HG03280 (cell line): ENCODE results near the gene FMNL3.
A peak's percentile ranks its signal among the peaks of the same experiment; 100 is the strongest.
"Not testable (repeated sequence)": the region's sequence is repeated elsewhere in the genome, so short reads cannot be mapped to it uniquely, and the experiment has no call there.

Experiments used
- ATAC-seq: cut with Tn5 transposase; IDR thresholded peaks from one replicate; pipeline ENCODE4 v1.9.1; 2021; ENCODE audit warnings: mild to moderate bottlenecking, moderate library complexity; ENCODE audit not compliant: unreplicated experiment

Gene FMNL3

DNA sequence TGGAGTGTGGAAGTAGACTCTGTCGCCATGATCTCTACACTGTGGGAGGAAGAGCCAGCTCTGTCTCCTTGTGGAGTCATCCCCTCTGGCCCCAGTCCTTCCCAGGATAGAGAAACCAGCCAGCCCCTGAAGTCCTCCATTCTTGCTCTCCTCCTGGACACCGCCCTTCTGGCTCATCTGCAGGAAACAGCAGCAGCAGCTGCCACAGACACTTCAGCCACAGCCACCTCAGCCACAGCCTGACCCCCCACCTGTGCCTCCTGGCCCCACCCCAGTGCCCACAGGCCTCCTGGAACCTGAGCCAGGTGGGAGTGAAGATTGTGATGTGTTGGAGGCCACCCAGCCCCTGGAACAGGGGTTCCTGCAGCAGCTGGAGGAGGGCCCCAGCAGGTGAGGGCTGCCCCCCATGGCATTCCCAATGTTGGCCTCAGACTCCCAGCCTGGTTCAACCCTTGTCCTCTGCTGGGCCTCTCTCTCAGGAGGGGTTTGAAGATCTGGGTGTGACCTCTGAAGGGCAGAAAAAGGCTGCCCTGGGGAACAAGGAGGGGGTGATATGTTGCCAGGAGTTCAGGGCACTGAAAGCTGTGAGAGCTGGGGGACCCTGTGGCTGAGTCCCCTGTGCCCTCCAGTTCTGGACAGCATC is 73.4 kb downstream of the FMNL3 start:
- ATAC-seq: no peak

DNA sequence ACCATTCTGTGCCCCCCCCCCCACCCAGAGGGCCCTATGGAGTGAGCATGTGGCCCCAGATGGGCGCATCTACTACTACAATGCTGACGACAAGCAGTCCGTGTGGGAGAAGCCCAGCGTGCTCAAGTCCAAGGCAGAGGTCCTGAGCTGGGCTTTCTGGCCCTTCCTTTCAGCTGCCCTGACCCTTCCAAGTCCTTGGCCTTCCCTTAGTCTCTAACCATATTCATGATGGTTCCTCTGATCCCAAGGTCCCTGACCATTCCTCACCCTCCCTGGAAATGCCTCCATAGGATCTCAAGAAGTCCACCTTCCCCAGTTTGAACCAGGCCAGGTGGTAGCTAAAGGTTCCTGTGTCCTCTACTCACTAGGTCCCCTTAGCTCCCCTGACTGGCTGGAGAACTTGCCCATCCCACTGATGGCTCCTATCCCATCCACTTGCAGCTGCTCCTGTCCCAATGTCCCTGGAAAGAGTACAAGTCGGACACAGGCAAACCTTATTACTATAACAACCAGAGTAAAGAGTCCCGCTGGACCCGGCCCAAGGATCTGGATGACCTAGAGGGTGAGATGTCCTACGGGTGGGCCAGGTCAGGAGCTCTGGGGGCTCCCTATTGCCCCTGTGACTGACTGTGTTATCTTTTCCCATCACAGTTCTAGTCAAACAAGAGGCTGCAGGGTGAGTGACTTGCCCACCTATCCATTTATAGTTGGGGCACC is 74.1 kb downstream of the FMNL3 start:
- ATAC-seq: no peak

DNA sequence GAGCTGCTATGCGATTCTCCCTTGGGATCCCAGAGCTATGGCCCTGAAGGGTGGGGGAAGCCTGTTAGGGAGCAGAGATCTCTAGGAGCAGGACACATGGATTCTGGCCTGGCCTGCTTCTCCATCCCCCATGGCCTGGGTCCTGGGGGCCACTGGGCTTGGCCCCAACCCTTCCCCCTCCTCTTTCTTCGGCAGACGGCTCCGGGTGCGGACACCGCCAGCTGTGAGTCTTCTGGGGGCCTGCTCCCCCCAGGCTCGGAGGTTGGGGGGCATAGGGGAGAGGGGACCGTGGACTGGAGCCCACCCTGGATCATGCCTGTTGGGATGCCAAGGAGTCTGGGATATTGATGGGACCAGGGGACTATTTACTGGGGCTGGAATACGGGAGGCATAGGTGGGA is 74.8 kb downstream of the FMNL3 start:
- no peak for ATAC-seq

GRCh38 chr12:49631336-49631907 is 75.8 kb downstream of the FMNL3 start:
- ATAC-seq: no peak

GRCh38 chr12:49627752-49628360 is 79.3 kb downstream of the FMNL3 start:
- no peak for ATAC-seq

GRCh38 chr12:49626836-49627235 is 80.4 kb downstream of the FMNL3 start:
- no peak for ATAC-seq

- no peak for ATAC-seq
Measured at GRCh38 chr12:49626169-49626835, 80.9 kb downstream of the FMNL3 start.

DNA sequence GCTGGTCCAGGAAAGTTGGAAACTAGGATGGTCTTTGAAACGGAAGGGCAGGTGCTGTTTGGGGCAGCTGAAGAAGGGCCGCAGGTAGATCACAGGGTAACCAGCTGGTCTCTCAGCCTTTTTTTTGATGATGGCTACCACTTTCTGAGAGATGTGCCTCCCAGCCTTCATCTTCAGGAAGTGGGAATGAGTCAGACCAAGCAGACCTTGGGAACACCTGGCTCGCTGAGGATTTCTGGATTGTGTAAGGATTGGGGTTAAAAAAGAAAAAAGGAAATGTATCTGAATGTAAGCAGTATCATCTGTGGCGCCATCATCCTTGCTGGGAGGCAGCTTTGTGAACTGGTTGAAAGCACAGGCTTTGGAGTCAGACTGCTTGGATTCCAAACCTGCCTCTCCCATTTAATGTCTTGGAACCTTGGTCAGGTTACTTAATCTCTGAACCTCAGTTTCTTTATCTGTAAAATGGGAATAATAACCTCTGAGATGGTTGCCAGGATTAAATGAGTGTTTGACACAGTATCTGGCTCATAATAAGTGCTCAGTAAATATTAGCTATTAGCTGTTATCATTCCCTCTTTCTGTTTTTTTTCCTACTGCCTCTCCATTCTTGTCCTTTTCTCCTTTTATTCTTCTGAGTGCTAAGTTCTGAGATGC is 82.2 kb downstream of the FMNL3 start:
- no peak for ATAC-seq

GRCh38 chr12:49623142-49623904 is 83.9 kb downstream of the FMNL3 start, which contains the start of gene PRPF40B:
PRPF40B (plus strand) TSS chr12:49623561; CDS start chr12:49623591, 30 bp downstream.
- peak; percentile 78 for ATAC-seq

- peak; percentile 18 for ATAC-seq
Measured at GRCh38 chr12:49622501-49623141, 84.6 kb downstream of the FMNL3 start.

- no peak for ATAC-seq
Measured at GRCh38 chr12:49621651-49622500, 85.3 kb downstream of the FMNL3 start.

- ATAC-seq: no peak
Measured at GRCh38 chr12:49619286-49619685, 87.9 kb downstream of the FMNL3 start.

DNA sequence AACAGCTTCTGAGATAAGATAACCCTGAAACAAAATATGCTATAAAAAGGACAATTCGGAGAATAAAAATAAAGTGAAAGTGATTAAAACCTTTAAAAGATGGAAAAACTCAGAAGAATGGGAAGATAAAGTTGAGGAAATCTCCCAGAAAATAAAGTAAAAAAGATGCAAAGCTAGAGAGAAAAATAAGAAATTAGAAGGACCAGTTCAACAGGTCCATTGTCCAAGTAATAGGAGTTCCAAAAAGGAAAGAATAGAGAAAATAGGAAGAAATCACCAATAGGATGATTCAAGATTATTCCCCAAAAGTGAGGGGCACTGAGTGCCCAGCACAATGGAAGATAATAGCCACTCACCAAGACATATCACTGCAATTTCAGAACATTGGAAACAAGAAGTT is 88.6 kb downstream of the FMNL3 start:
- no peak for ATAC-seq

DNA sequence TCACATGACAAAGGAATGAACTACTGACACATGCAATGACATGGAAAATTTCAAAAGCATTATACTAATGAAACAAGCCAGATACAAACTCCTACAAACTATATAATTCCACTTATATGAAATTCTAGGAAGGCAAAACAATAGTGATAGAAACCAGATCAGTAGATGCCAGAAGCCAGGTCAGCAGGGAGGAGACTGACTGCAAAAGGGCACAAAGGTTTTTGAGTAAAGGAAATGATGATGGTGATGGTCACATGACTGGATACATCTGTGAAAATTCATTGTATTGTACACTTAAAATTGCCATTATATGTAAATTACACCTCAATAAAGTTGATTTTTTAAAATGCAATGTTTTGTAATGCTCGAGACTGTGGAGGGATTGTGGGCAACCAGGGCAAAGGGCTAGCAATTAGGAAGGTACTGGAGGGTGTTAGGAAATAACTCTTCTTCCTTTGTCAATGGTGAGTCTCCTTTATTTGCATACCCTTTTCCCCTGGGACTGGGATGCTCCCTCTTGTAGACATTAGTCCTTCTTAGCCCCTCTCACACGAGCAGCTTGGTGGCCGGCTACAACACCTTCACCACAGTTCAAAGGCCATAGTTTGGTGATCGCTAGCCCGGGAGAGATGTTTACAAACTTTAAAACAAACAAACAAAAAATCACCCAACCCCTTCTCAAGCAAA is 90.5 kb downstream of the FMNL3 start:
- ATAC-seq: no peak

- ATAC-seq: no peak
Measured at GRCh38 chr12:49615725-49616124, 91.5 kb downstream of the FMNL3 start.

DNA sequence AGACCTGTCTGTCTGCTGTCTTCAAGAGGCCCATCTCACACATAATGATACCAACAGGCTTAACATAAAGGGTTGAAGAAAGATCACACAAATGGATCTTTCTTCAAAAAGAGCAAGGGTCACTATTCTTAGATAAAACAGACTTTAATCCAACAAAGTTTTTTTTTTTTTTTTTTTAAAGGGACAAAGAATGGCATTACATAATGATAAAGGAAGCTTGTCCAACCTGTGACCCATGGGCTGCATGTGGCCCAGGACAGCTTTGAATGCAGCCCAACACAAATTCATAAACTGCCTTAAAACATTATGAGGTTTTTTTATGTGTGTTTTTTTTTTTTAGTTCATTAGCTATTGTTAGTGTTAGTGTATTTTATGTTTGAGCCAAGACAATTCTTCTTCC is 95.0 kb downstream of the FMNL3 start:
- no peak for ATAC-seq

GRCh38 chr12:49610785-49611184 is 96.4 kb downstream of the FMNL3 start:
- not testable (repeated sequence) for ATAC-seq

- no peak for ATAC-seq
Measured at GRCh38 chr12:49609875-49610154, 97.4 kb downstream of the FMNL3 start.
